ENCODE measurements around the gene SND1.
"Not testable (repeated sequence)": the region's sequence is repeated elsewhere in the genome, so short reads cannot be mapped to it uniquely, and the experiment has no call there.

SND1 gene

DNA sequence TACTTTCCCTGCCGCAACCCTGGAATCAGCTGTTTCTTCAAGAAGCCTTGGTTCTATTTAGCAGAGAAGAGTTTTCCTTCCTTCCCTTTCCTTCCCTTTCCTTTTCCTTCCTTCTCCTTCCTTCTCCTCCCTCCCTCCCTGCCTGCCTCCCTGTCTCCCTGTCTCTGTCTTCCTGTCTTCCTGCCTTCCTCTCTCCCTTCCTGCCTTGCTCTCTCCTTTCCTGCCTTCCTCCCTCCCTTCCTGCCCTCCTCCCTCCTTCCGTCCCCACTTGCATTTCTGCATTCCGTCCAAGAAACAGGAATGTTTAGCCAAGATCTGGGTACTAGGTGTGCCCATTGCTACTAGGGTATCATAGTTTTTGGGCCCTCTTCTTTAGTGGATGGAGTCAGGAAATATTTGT lies 21.9 kb downstream of the SND1 start:
- Histone ChIP-seq H3K4me3 (replicated peaks; ENCODE audit: low read depth, low read length) (no peak overlapping the region), H3K36me3 (ENCODE audit: control insufficient read depth, insufficient read depth, low read length) (no peaks in the 10 kb centered on the region; the same call in 1 of the 2 replicates), H3K27me3 (replicated peaks; ENCODE audit: control insufficient read depth, insufficient read depth, low read length) (no peaks in the 10 kb centered on the region)
- TF ChIP-seq CTCF (IDR thresholded peaks at IDR 0.05; ENCODE audit: insufficient read depth, low read length, poor library complexity, severe bottlenecking), result no peak
- DNase-seq (ENCODE audit: extremely low read depth, insufficient read length), result no peak

DNA sequence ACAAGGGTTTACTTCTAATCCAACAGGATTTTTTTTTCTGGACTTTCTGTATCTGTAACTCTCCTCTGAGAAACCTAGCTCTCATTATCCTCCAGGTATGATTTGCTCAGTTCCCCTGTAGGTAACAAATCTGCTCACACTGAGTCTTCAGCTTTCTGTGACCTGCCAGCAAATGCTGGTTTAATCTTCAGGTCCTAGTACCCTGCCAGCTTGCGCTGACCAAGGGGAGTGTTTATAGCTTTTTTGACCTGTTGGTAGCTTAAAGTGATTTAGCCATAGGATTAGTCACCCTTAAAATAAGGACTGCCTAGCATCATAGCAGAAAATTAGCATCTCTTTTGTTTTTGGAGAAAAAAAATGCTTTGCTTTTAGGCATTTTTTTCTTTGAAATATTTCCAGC lies 22.4 kb downstream of the SND1 start:
- no peaks in the 10 kb centered on the region; the same call in 1 of the 2 replicates for H3K36me3 ChIP-seq (ENCODE audit: control insufficient read depth, insufficient read depth, low read length)

DNA sequence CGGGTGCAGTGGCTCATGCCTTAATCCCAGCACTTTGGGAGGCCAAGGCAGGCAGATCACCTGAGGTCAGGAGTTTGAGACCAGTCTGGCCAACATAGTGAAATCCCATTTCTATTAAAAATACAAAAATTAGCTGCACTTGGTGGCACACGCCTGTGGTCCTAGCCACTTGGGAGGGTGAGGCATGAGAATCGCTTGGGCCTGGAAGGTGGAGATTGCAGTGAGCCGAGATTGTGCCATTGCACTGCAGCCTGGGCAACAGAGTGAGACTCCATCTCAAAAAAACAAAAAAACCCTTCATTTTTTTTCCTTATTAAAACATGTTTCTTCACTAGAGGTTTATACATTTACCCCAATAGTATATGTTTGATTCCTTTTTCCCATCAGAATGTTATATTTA lies 22.9 kb downstream of the SND1 start:
- DNase-seq (ENCODE audit: extremely low read depth, insufficient read length); H3K4me3 ChIP-seq (replicated peaks; ENCODE audit: low read depth, low read length); H3K27me3 ChIP-seq (replicated peaks; ENCODE audit: control insufficient read depth, insufficient read depth, low read length); H3K36me3 ChIP-seq (ENCODE audit: control insufficient read depth, insufficient read depth, low read length): not testable (repeated sequence)

More for the DNA sequence above, 22.4 kb downstream of the SND1 start:
- no peak for DNase-seq (ENCODE audit: extremely low read depth, insufficient read length)
- H3K27me3 ChIP-seq (replicated peaks; ENCODE audit: control insufficient read depth, insufficient read depth, low read length), result no peaks in the 10 kb centered on the region
- no peak for TF ChIP-seq CTCF (IDR thresholded peaks at IDR 0.05; ENCODE audit: insufficient read depth, low read length, poor library complexity, severe bottlenecking)
- no peak overlapping the region for H3K4me3 ChIP-seq (replicated peaks; ENCODE audit: low read depth, low read length)

DNA sequence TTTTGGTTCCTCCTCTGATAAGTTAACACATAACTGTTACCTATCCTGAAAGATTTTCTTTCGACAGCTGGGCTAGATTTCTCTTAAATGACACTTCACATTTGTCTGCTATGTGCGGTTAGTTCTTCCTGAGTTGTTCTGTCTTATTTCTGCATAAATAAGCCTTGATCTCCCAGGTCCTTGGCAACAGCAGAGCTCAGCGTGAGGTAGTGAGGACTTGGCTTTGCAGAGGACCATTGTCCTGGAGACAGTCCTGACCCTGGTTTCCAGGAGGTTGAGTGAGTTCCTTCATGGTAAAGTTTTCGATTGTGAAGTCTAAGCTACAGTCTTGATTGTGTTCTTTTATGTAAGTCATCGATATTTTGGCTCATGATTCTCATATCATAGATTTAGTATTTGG lies 23.7 kb downstream of the SND1 start:
- Histone ChIP-seq H3K4me3 (replicated peaks; ENCODE audit: low read depth, low read length) (no peak overlapping the region), H3K36me3 (ENCODE audit: control insufficient read depth, insufficient read depth, low read length) (no peaks in the 10 kb centered on the region; the same call in 1 of the 2 replicates), H3K27me3 (replicated peaks; ENCODE audit: control insufficient read depth, insufficient read depth, low read length) (no peaks in the 10 kb centered on the region)
- TF ChIP-seq CTCF (IDR thresholded peaks at IDR 0.05; ENCODE audit: insufficient read depth, low read length, poor library complexity, severe bottlenecking), result no peak
- no peak for DNase-seq (ENCODE audit: extremely low read depth, insufficient read length)

GRCh38 chr7:127677433-127678230 lies 25.6 kb downstream of the SND1 start:
- Histone ChIP-seq H3K36me3 (ENCODE audit: control insufficient read depth, insufficient read depth, low read length) (no peaks in the 10 kb centered on the region; the same call in 1 of the 2 replicates), H3K4me3 (replicated peaks; ENCODE audit: low read depth, low read length) (no peak overlapping the region), H3K27me3 (replicated peaks; ENCODE audit: control insufficient read depth, insufficient read depth, low read length) (no peaks in the 10 kb centered on the region)
- TF ChIP-seq CTCF (IDR thresholded peaks at IDR 0.05; ENCODE audit: insufficient read depth, low read length, poor library complexity, severe bottlenecking), result no peak
- DNase-seq (ENCODE audit: extremely low read depth, insufficient read length), result no peak

- DNase-seq (ENCODE audit: extremely low read depth, insufficient read length), result no peak
- no peak for TF ChIP-seq CTCF (IDR thresholded peaks at IDR 0.05; ENCODE audit: insufficient read depth, low read length, poor library complexity, severe bottlenecking)
- no peaks in the 10 kb centered on the region for H3K27me3 ChIP-seq (replicated peaks; ENCODE audit: control insufficient read depth, insufficient read depth, low read length)
- no peak overlapping the region for H3K4me3 ChIP-seq (replicated peaks; ENCODE audit: low read depth, low read length)
- no peaks in the 10 kb centered on the region; the same call in 1 of the 2 replicates for H3K36me3 ChIP-seq (ENCODE audit: control insufficient read depth, insufficient read depth, low read length)
Observed at GRCh38 chr7:127678337-127678736, 26.3 kb downstream of the SND1 start.
